Astrocyte of the cerebellum (primary cell): ENCODE measurements around the gene UST.
"Not testable (repeated sequence)": the region's sequence is repeated elsewhere in the genome, so short reads cannot be mapped to it uniquely, and the experiment has no call there.

Experiments
- DNase-seq: peaks from one replicate; pipeline ENCODE4 v3.0.0-alpha.2; 2011; ENCODE audit warnings: low read depth
- H3K4me3 ChIP-seq: 2 replicates; pipeline ENCODE4 v1.5.1; 2011; ENCODE audit warnings: mild to moderate bottlenecking, low read depth, low read length, moderate library complexity
- in situ Hi-C: cut with HindIII; loops from 2 replicates; pipeline ENCODE4 v1.10.0; 2017; ENCODE audit warnings: low sequenced_read_pairs
- TF ChIP-seq, protein P1 (sequence below): IDR thresholded peaks from 2 replicates; pipeline ENCODE4 v1.5.1; 2012; ENCODE audit warnings: low read length, low read depth, moderate library complexity, mild to moderate bottlenecking; ENCODE audit errors: missing control alignments

Gene UST

DNA sequence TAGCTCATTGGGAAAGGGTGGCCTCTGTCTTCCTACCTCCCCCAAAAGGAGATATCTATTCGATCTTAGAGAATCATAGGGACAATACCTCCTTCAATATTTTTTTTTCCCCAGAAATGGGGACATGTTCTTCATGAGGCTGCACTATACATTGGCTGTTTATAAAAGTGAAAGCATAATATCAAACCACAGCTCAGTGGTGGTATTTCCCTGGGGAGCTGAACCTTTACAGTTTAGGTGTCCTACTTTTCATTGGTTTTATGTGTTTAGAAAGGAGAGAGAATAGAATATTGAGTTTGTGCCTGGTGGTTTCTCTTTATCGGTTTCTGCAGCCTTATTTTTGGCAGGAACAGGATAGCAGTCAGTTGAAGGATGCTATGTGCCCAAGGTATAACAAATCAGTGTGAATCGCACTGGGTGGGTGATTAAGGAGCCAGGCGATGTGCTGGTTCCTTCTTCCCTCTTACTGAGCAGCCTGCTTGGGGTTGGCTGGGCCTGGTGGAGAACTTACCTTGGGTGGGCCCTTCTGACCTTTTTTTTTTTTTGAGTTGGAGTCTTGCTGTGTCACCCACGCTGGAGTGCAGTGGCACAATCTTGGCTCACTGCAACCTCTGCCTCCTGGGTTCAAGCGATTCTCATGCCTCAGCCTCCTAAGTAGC lies 25.2 kb downstream of the UST start:
- H3K4me3 ChIP-seq, result no peak overlapping the region
- no peak for DNase-seq
- TF ChIP-seq, protein P1, sequence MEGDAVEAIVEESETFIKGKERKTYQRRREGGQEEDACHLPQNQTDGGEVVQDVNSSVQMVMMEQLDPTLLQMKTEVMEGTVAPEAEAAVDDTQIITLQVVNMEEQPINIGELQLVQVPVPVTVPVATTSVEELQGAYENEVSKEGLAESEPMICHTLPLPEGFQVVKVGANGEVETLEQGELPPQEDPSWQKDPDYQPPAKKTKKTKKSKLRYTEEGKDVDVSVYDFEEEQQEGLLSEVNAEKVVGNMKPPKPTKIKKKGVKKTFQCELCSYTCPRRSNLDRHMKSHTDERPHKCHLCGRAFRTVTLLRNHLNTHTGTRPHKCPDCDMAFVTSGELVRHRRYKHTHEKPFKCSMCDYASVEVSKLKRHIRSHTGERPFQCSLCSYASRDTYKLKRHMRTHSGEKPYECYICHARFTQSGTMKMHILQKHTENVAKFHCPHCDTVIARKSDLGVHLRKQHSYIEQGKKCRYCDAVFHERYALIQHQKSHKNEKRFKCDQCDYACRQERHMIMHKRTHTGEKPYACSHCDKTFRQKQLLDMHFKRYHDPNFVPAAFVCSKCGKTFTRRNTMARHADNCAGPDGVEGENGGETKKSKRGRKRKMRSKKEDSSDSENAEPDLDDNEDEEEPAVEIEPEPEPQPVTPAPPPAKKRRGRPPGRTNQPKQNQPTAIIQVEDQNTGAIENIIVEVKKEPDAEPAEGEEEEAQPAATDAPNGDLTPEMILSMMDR, result no peak
- in situ Hi-C loops, result no loop called here

DNA sequence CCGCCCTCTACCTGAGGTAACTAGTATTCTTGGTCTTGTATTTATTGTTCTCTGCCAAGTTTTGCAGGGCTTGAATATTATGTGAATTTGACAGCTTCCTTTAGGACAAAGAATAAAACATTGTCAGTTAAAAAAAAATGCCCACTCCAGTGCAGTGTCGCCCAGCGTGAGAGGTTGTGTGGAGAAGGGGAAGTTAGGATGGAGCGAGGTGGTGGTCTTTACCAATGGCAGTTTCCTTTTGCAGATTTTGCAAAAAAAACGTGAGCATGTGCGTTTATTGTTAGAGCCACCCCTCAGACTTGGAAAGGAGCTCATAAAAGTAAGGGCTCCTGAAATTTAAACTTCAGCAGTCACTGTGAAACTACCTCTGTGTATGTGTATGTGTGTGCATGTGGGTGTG lies 28.3 kb downstream of the UST start:
- TF ChIP-seq, protein P1, result no peak

DNA sequence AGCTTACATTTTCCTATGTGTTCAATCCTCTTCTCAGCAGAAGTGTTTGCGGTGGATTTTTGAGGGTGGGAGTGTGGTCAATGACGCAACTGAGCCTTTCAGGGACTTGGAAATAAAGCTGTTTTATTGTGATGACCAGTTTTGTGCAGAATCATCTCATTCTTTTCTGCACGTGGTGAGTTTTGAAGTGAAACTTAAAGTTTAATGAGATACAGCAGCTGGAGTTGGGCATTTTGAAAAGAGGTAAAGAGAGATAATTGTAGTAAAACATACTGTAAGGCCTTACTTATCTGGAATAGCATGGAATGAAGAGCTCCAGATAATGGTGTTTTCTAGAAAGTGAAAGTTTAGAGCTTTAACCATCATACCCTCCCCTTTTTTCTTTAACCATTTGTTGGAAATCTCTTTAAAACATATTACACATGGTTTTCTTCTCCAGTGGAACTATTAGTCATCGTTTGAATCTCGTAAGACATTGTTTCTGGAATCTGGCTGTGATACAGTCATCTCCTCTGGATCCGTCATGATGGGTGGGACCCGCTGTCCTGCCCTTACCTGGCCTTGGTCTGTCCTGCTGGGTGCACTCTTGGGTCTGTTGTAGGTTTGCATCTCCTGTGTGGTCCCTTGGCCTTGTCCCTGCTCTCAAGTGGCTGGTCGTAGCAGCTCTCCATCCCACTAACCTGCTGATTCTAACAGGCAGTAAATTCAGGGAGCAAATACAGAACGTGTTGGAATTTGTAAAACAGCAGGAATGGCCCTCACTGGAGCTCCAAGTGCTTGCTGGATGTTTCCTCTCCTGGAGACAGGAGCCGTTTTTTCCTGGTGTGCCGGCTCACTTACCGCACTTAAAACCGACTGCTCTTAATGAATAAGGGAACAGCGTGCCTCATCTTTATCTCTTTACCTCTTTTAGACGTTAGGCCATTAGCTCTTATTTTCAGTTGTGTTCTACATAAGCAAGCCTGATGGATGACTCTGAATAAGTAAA lies 29.8 kb downstream of the UST start:
- in situ Hi-C loops, result no loop called here
- DNase-seq, result peak; percentile 48
- H3K4me3 ChIP-seq, result no peak overlapping the region
- TF ChIP-seq, protein P1, result no peak

More for the DNA sequence above, 28.3 kb downstream of the UST start:
- in situ Hi-C loops, result no loop called here
- no peak for DNase-seq
- no peak overlapping the region for H3K4me3 ChIP-seq

DNA sequence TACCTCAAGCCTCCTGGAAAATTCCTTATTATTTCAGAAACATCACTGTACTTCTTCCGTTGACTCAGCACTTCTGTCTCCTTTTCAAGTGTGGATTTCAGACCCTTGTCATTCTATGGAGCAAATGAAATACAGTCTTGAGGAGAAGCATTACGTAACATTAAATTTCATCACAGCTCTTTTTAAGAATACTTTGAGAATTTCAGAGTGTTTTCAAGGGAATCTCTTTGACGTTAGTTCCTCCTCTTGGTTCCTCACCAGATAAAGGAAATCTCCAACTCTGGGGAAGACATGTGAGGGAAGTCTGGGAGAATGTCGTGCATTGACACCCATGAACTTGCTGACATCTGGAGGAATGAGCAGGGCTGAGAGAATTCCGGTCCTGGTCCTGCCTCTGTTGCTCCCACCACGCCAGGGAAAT lies 32.3 kb downstream of the UST start:
- DNase-seq, result no peak
- in situ Hi-C loops, result no loop called here

DNA sequence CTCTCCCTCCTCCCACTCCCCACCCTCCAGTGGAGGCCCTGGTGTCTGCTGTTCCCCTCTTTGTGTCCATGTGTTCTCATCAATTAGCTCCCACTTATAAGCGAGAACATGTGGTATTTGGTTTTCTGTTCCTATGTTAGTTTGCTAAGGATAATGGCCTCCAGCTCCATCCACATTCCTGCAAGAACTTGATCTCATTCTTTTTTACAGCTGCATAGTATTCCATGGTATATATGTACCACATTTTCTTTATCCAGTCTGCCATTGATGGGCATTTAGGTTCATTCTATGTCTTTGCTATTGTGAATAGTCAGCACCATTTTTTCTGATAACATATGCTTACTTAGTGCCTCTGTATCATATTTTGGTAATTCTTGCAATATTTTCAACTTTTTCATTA lies 33.6 kb downstream of the UST start:
- H3K4me3 ChIP-seq, in situ Hi-C loops, DNase-seq: not testable (repeated sequence)

More for the DNA sequence above, 32.3 kb downstream of the UST start:
- H3K4me3 ChIP-seq, result no peak overlapping the region
- TF ChIP-seq, protein P1, result no peak

DNA sequence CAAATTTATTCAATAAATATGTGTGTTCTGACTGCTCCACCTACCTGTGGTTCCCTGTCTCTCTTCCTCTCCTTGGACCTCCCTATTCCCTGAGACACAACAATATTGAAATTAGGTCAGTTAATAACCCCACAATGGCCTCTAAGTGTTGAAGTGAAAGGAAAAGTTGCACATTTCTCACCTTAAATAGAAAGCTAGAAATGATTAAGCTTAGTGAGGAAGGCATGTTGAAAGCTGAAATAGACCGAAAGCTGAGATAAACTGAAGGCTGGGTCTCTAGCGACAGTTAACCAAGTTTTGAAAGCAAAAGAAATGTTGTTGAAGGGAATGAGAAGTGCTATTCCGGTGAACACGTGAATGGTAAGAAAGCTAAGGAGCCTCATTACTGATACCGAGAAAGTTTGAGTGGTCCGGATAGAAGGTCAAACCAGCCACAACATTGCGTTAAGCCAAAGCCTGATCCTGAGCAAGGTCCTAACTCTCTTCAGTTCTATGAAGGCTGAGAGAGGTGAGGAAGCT lies 34.1 kb downstream of the UST start:
- TF ChIP-seq, protein P1, result no peak
- no peak overlapping the region for H3K4me3 ChIP-seq
- DNase-seq, result no peak
- in situ Hi-C loops, result no loop called here

DNA sequence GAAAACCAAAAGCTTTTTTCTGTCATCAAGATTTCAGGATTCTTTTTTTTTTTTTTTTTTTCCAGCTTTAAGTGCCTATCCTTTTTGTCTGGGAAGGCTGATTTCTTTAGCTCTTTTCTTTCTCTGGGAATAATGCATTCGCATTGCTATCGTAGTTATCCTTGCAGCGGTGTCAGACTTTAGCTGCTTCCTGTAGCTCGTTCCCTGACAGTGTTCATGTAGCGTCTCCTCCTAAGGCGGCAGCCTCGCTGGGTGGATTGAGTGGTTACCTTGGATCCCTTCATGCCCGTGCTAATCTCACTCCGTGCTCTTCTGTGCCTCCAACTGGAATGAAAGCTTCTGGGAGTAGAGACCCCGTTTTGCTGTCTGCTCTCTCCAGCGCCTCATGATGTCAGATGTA lies 43.1 kb downstream of the UST start:
- no peak for DNase-seq
- TF ChIP-seq, protein P1, result no peak
- H3K4me3 ChIP-seq, result no peak overlapping the region
- in situ Hi-C loops, result no loop called here
